ENCODE results near the gene SIRT6.
A peak's percentile ranks its signal among the peaks of the same experiment; 100 is the strongest.
"Not testable (repeated sequence)": the region's sequence is repeated elsewhere in the genome, so short reads cannot be mapped to it uniquely, and the experiment has no call there.

The SIRT6 gene

DNA sequence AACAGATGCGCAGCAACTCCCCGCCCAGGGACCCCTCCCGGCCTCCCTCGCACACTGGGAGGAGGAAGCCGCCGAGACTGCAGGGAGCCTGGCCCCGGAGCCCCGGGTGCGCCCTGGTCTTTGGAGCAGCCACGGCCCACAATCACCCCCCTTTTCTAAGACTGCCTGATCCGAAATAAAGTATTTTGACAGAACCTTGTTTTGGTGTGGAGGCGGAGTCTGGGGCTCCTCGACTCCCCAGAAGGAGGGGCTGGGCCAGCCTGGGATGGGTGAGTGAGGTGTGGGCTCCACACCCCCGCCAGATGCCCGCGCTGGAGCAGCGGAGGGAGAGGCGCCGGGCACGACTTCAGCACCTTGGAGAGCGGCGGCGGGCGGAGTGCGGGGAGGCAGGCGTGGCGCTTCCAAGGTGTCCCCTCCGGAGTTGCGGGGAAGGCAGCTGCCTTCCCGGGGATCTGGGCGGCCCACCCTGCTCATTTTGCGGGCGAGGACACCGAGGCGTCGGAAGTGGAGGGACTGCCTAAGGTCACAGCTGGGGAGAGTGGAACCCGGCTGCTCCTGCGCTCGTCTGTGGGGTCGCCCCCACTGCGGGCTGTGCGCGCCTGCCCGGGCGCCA, 9.4 kb downstream of the SIRT6 start:
- no peak overlapping the region for H3K4me3 ChIP-seq (ENCODE audit: insufficient read length, low read depth)
- DNase-seq (ENCODE audit: low read depth, low spot score): peak; percentile 59
- TF ChIP-seq YY1 (IDR thresholded peaks at IDR 0.05; ENCODE audit: insufficient read depth, insufficient read length) (no peak), SUZ12 (IDR thresholded peaks at IDR 0.05; ENCODE audit: extremely low read depth, insufficient read depth, insufficient read length) (no peak), ZNF274 (IDR thresholded peaks at IDR 0.05; ENCODE audit: low read depth, low read length) (no peak)
- no peaks in the 10 kb centered on the region for H3K9me3 ChIP-seq (ENCODE audit: insufficient read depth, low read length)
- peaks cover 5% of the 10 kb centered on the region for H3K4me1 ChIP-seq (ENCODE audit: insufficient read depth, insufficient read length)
- H3K27me3 ChIP-seq (ENCODE audit: insufficient read depth, insufficient read length): peaks cover 20% of the 10 kb centered on the region
- H3K9ac ChIP-seq (ENCODE audit: insufficient read length, low read depth): no peak overlapping the region
- peaks cover 18% of the 10 kb centered on the region for H3K36me3 ChIP-seq (ENCODE audit: insufficient read depth, insufficient read length, low read length)

DNA sequence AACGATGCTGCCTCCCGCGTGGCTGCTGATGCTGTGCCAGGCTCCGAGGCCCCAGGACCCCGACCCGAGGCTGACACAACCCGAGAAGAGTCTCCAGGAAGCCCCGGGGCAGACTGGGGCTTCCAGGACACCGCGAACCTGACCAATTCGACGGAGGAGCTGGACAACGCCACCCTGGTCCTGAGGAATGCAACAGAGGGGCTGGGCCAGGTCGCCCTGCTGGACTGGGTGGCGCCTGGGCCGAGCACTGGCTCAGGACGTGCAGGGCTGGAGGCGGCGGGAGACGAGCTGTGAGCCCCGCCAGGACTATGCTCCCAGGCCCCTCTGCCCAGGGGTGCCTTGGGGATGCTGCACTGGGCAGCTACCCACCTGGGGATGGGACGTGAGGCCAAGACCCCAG, 10.7 kb downstream of the SIRT6 start:
- Histone ChIP-seq H3K36me3 (ENCODE audit: insufficient read depth, insufficient read length, low read length) (peaks cover 15% of the 10 kb centered on the region), H3K9ac (ENCODE audit: insufficient read length, low read depth) (no peak overlapping the region), H3K4me3 (ENCODE audit: insufficient read length, low read depth) (no peak overlapping the region), H3K9me3 (ENCODE audit: insufficient read depth, low read length) (no peaks in the 10 kb centered on the region), H3K27me3 (ENCODE audit: insufficient read depth, insufficient read length) (peaks cover 20% of the 10 kb centered on the region), H3K4me1 (ENCODE audit: insufficient read depth, insufficient read length) (peaks cover 5% of the 10 kb centered on the region)
- no peak for DNase-seq (ENCODE audit: low read depth, low spot score)
- TF ChIP-seq YY1 (IDR thresholded peaks at IDR 0.05; ENCODE audit: insufficient read depth, insufficient read length) (no peak), SUZ12 (IDR thresholded peaks at IDR 0.05; ENCODE audit: extremely low read depth, insufficient read depth, insufficient read length) (no peak), ZNF274 (IDR thresholded peaks at IDR 0.05; ENCODE audit: low read depth, low read length) (no peak)

DNA sequence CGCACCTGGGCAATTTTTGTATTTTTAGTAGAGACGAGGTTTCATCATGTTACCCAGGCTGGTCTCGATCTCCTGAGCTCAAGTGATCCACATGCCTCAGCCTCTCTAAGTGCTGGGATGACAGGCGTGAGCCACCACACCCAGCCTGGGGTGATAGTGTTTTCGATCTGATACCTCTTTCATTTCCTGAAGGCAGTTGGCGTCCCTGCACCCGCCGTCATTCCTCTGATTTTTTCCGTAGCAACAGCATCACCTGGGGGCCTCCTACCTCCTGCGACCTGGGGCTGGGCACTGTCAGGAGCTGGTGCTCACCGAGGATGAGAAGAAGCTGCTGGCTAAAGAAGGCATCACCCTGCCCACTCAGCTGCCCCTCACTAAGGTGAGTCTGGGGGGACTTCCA, 18.1 kb downstream of the SIRT6 start:
- TF ChIP-seq ZNF274 (IDR thresholded peaks at IDR 0.05; ENCODE audit: low read depth, low read length) (no peak), YY1 (IDR thresholded peaks at IDR 0.05; ENCODE audit: insufficient read depth, insufficient read length) (no peak), SUZ12 (IDR thresholded peaks at IDR 0.05; ENCODE audit: extremely low read depth, insufficient read depth, insufficient read length) (no peak)
- H3K27me3 ChIP-seq (ENCODE audit: insufficient read depth, insufficient read length): no peaks in the 10 kb centered on the region

DNA sequence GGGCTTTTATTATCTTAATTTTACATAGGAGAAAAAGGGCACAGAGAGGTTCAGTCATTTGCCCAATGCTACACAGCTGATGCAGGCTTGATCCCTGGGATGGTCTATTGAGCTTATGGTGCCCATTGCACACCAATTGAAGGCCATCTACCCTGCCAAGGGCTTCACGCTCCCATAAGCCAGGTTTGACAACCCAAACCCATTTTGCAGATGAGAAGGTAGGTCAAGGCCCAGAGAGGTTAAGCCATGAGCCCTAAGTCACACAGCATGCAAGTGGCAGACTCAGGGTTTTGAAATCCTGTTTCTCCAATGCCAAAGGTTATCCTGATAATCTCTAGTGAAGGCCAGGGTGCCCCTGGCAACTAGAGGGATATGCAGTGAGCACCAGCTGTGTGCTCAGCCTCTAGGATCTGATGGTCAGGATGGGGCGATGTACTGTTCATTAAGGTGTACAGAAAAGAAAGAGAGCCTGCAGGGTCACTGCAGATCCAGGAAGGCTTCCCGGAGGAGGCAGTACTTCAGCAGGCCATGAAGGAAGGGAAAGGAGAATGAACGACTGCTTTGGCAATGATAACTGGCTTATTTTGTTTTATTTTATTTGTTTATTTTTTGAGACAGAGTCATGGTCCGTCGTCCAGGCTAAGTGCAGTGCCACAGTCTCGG, 20.8 kb downstream of the SIRT6 start:
- TF ChIP-seq ZNF274 (IDR thresholded peaks at IDR 0.05; ENCODE audit: low read depth, low read length) (no peak), SUZ12 (IDR thresholded peaks at IDR 0.05; ENCODE audit: extremely low read depth, insufficient read depth, insufficient read length) (no peak), YY1 (IDR thresholded peaks at IDR 0.05; ENCODE audit: insufficient read depth, insufficient read length) (no peak)
- no peaks in the 10 kb centered on the region for H3K36me3 ChIP-seq (ENCODE audit: insufficient read depth, insufficient read length, low read length)
- H3K9me3 ChIP-seq (ENCODE audit: insufficient read depth, low read length): no peaks in the 10 kb centered on the region
- H3K27me3 ChIP-seq (ENCODE audit: insufficient read depth, insufficient read length): no peaks in the 10 kb centered on the region
- DNase-seq (ENCODE audit: low read depth, low spot score): no peak
- H3K9ac ChIP-seq (ENCODE audit: insufficient read length, low read depth): no peak overlapping the region
- no peak overlapping the region for H3K4me3 ChIP-seq (ENCODE audit: insufficient read length, low read depth)
- H3K4me1 ChIP-seq (ENCODE audit: insufficient read depth, insufficient read length): no peaks in the 10 kb centered on the region

More for the DNA sequence above, 18.1 kb downstream of the SIRT6 start:
- Histone ChIP-seq H3K4me3 (ENCODE audit: insufficient read length, low read depth) (no peak overlapping the region), H3K9me3 (ENCODE audit: insufficient read depth, low read length) (no peaks in the 10 kb centered on the region), H3K36me3 (ENCODE audit: insufficient read depth, insufficient read length, low read length) (no peaks in the 10 kb centered on the region), H3K9ac (ENCODE audit: insufficient read length, low read depth) (no peak overlapping the region), H3K4me1 (ENCODE audit: insufficient read depth, insufficient read length) (no peaks in the 10 kb centered on the region)
- no peak for DNase-seq (ENCODE audit: low read depth, low spot score)

DNA sequence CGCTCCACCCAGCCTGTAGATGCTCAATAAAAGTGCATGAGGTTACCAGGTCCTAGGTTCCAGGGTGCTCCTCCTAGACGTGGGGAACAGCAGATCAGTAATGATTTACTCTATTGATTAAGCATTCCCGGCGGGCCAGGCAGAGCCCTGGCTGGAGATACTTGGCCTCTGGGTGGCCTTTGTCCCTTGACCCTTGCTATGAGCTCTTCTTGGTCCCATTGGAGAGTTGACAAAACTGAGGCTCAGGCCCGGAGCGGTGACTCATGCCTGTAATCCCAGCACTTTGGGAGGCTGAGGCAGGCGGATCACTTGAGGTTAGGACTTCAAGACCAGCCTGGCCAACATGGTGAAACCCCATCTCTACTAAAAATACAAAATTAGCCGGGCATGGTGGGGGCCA, 24.4 kb downstream of the SIRT6 start:
- not testable (repeated sequence) for H3K9me3 ChIP-seq (ENCODE audit: insufficient read depth, low read length); H3K27me3 ChIP-seq (ENCODE audit: insufficient read depth, insufficient read length); H3K4me3 ChIP-seq (ENCODE audit: insufficient read length, low read depth); H3K4me1 ChIP-seq (ENCODE audit: insufficient read depth, insufficient read length); H3K36me3 ChIP-seq (ENCODE audit: insufficient read depth, insufficient read length, low read length); DNase-seq (ENCODE audit: low read depth, low spot score); H3K9ac ChIP-seq (ENCODE audit: insufficient read length, low read depth)

DNA sequence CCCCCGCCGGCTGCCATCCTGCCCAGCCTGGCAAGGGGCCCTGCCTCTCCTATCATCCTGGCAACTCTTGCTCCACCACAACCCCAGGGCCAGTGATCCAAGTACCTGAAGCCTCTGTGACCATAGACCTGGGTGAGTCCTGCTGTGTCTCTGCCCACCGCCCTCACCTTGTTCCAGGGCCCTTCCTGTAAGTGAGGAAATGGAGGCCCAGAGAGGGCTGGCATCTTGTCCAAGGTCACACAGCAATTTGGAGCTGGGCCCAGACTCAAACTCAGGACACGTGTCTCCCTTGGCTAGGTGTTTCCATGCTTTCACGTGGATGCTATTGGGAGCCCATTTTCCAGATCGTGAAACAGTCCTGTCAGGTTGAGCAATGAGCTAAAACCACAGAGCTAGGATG, 25.2 kb downstream of the SIRT6 start:
- no peaks in the 10 kb centered on the region for H3K27me3 ChIP-seq (ENCODE audit: insufficient read depth, insufficient read length)
- no peak for DNase-seq (ENCODE audit: low read depth, low spot score)

DNA sequence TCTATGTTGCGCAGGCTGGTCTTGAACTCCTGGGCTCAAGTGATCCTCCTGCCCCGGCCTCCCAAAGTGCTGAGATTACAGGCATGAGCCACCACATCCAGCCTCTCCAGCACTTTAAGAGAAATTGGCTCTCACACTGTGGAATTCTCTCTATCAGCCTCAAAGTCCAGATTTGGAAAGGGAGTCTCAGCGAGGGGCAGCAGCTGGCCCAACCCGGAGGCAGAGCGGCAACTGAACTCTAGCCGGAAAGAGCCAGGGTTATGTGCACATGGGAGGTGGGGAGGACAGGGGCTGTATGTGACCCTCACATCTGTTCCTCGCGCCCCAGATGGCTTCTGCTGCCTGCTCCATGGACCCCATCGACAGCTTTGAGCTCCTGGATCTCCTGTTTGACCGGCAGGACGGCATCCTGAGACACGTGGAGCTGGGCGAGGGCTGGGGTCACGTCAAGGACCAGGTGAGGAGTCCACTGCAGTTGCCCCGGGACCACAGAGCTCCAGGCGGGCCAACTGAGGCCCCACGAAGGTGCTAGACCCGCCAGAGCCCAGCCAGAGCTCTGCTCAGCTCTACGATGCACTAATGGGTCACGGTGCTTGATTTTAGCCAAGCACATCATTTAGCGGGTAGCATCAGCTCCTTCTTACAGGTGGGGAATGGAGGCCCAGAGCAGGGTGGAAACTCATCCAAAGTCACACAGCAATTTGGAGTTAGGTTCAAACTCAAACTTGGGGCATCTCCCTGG, 27.6 kb downstream of the SIRT6 start:
- Histone ChIP-seq H3K27me3 (ENCODE audit: insufficient read depth, insufficient read length) (no peaks in the 10 kb centered on the region), H3K36me3 (ENCODE audit: insufficient read depth, insufficient read length, low read length) (no peaks in the 10 kb centered on the region), H3K4me1 (ENCODE audit: insufficient read depth, insufficient read length) (peaks cover 3% of the 10 kb centered on the region), H3K9ac (ENCODE audit: insufficient read length, low read depth) (no peak overlapping the region), H3K4me3 (ENCODE audit: insufficient read length, low read depth) (no peak overlapping the region), H3K9me3 (ENCODE audit: insufficient read depth, low read length) (no peaks in the 10 kb centered on the region)
- no peak for DNase-seq (ENCODE audit: low read depth, low spot score)
- TF ChIP-seq SUZ12 (IDR thresholded peaks at IDR 0.05; ENCODE audit: extremely low read depth, insufficient read depth, insufficient read length) (no peak), ZNF274 (IDR thresholded peaks at IDR 0.05; ENCODE audit: low read depth, low read length) (no peak), YY1 (IDR thresholded peaks at IDR 0.05; ENCODE audit: insufficient read depth, insufficient read length) (no peak)

More for the DNA sequence above, 25.2 kb downstream of the SIRT6 start:
- H3K4me1 ChIP-seq (ENCODE audit: insufficient read depth, insufficient read length): peaks cover 3% of the 10 kb centered on the region
- H3K36me3 ChIP-seq (ENCODE audit: insufficient read depth, insufficient read length, low read length): no peaks in the 10 kb centered on the region
- TF ChIP-seq YY1 (IDR thresholded peaks at IDR 0.05; ENCODE audit: insufficient read depth, insufficient read length) (no peak), SUZ12 (IDR thresholded peaks at IDR 0.05; ENCODE audit: extremely low read depth, insufficient read depth, insufficient read length) (no peak), ZNF274 (IDR thresholded peaks at IDR 0.05; ENCODE audit: low read depth, low read length) (no peak)
- no peak overlapping the region for H3K9ac ChIP-seq (ENCODE audit: insufficient read length, low read depth)
- no peaks in the 10 kb centered on the region for H3K9me3 ChIP-seq (ENCODE audit: insufficient read depth, low read length)
- no peak overlapping the region for H3K4me3 ChIP-seq (ENCODE audit: insufficient read length, low read depth)
